SW 1271 (cell line): ENCODE measurements around the gene FBLN7.
"Not testable (repeated sequence)": the region's sequence is repeated elsewhere in the genome, so short reads cannot be mapped to it uniquely, and the experiment has no call there.

ENCODE experiments used
- DNase-seq, 2 experiments: peaks; one replicate each; lab custom pipeline; 2025; lab: John Stamatoyannopoulos, UW

FBLN7 gene

DNA sequence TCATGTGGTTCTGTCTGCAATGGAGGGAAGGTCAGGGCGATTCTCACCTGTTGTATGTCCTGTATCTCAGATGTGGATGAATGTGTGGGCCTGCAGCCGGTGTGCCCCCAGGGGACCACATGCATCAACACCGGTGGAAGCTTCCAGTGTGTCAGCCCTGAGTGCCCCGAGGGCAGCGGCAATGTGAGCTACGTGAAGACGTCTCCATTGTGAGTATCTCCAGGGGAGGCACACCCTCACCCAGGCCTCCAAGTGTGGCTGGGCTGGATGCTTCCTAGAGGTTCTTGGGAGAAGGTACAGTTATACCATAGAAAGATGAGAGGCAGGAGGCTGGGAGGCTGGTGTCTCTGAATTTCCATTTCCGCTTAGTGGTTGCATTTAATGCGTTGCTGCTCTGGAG is 46.9 kb downstream of the FBLN7 start:
- DNase-seq, result no peak

- DNase-seq, result no peak
Measured at GRCh38 chr2:112187046-112187715, 49.0 kb downstream of the FBLN7 start.

DNA sequence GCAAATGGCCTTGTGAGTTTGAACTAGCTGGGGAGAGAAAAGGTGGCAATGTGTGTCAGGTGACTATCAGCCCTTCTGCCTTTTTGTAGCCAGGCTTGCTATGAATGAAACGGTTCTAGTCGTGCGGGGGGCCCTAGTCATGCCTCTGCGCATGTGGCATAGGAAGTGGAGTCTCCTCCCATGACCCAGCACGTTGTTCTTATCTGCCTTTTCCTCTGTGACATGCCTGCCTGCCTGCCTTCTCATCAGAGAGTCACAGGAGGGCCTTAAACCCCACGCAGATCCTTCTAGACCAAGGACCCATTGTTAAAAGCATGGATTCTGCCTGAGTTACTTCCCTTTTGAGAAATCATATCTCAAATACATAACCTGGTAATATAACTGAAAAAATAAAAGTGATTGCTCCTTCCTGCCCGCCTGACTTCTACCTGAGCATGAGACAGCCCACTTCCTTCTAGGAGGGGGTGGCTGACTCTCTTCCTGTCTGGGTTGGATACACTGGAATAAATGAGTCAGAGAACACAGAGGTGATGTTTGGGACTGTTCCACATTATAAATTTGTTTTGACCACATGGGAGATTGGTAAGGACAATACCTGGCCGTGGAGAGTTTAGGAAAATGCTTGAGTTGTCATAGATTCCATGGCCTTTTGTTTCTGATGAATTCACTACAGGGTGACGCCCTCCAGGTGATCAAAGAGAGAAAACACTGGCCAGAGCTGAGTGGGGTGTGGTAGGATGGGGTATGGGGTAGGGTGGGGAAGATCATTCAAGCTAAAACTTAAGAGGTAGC is 49.8 kb downstream of the FBLN7 start:
- DNase-seq, result no peak

DNA sequence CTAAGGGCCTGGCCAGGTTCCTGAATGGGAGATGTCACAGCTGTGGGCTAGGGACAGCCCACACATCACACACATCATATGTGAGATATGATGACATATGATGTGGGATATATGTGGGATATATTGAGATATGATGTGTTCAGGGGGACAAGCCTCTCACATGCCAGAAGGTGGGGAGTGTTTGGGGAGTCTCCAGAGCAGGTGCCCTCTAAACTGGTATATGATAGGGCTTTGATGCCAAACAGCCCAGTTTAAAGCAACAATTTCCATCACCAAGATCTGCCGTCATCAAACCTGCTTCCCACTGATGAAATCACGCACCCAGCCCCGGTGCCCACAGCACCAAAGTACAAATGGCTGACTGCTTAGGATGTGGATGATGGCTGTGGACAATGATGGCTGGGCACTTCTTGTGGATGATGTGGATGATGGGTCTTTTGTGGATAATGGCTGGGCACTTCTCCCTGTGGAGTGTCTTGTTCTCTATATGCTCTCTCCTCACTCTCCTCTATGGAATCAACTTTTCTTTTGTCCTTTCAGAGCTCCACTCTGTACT is 50.9 kb downstream of the FBLN7 start:
- DNase-seq, result no peak

DNA sequence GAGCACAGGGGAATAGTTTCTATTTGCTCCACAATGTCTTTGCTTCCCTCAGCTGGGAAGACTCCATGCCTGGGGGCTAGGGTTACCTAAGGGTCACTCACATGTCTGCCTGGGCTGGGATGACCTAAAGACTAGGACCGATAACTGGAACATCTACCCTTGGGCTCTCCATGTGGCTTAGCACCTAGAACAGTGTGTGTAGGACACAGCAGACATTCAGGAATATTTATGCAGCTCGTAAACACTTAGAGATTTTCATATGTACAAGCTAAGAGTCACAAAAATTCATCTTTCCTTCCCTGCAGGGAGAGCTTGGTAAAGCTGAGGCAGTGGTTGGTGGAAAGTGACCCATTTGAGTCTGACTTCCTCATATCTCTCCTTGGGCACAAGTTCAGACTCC is 55.8 kb downstream of the FBLN7 start:
- no peak for DNase-seq

DNA sequence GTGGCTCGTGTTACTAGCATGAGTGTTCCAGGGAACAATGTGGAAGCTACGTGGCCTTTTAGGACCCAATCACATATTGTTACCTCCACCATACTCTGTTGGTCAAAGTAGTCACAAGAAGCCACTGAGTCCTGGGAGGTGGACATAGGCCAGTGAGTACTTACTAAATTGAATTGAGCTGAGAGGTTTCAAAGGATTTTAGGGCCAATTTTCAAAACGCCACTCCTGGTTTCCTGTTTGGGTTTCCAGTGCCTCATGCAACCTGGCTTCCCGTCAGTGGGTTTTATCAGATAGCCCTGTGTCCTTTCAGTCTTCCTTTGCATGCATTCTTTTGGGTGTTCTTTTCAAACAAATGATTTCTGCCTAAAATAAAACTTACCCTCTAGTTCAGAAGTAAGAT is 56.3 kb downstream of the FBLN7 start:
- DNase-seq, result no peak

DNA sequence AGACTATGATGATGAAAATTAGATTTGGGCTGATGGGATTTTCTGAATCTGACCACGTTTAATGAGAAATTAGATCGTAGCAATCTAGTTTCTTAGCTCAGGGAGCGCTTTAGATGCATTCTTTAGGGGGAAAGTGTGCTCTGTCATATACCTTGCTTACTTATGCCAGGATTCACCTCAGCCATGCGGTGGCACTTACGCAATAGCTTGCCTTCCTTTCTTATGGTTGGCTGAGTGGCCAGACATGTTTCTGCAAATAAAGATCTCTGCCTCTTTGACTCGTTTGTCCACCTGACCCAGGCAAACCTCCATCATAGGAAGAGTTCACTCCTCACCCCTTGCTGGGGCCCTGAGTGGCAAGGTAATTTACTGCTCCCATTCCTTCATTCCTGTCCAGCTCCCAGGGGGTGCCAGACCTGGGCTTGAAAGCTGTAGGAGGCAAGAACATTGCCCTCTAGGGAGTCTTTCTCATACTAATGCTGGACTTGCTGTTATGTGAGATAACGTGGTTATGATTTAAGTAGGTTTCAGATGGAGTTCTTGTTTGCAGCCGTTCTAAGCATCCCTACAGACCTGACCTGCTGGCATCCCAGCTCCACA is 57.1 kb downstream of the FBLN7 start:
- no peak for DNase-seq

DNA sequence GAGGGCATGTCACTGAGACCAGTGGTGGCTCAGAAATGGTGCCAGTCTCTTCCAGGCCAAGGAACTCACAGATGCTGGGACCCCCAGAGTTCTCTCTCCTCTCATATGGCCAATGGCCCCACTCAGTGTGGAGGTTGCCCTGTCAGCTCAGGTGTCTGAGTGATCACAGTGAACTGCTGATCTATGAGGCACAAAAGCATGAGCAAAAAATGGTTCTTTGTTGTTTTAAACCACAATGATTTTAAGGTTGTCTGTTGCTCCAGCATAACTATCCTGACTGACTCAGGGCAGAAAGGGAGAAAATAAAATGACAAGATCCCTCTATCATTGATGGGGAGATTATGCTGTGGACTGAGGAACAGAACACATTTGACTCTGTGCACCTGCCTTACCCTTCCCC is 57.8 kb downstream of the FBLN7 start:
- DNase-seq, result no peak

GRCh38 chr2:112197868-112198267 is 59.7 kb downstream of the FBLN7 start:
- no peak for DNase-seq

DNA sequence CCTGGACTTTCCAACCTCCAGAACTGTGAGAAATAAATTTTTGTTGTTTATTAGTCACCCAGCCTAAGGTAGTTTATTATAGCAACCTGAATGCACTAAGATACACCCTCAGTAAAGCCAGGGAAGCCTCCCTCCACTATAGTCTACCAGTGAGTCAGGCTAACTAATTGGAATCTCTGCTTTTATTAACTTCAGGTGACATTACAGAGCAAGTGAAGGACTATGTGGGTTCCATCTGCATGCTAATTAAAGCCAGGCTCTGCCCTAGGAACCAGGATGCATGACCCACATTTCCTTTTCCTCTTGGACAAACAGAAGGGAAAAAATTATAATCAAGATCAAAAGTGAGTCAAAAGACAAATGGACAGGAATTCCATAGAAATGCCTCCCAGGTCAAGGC is 60.6 kb downstream of the FBLN7 start:
- no peak for DNase-seq

- DNase-seq, result no peak
Measured at GRCh38 chr2:112199188-112199587, 61.0 kb downstream of the FBLN7 start.

GRCh38 chr2:112201696-112202430 is 63.7 kb downstream of the FBLN7 start:
- no peak for DNase-seq

GRCh38 chr2:112204411-112204810 is 66.2 kb downstream of the FBLN7 start:
- DNase-seq, result peak in 1 of 2 experiments; percentile 51

- DNase-seq, result not testable (repeated sequence)
Measured at GRCh38 chr2:112207905-112208304, 69.7 kb downstream of the FBLN7 start.

GRCh38 chr2:112216167-112216566 is 78.0 kb downstream of the FBLN7 start:
- peak in 1 of 2 experiments; percentile 37 for DNase-seq

DNA sequence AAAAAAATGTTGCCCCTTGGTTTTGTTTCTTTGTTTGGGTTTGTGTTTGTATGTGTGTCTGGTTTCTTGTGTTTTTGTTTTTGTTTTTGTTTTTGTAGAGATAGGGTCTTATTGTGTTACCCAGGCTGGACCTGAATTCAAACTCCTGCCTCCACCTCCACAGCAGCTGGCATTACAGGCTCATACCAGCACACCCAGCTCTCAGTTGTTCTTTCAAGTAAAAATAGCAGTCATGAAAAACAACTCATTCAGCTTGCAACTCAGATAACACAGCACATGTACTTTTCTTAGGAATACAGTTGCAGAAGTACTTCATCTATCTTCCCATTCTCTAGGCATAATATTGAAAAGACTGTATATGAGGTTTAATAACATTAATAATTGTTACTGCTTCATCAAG is 79.7 kb downstream of the FBLN7 start:
- no peak for DNase-seq

GRCh38 chr2:112220186-112220585 is 82.0 kb downstream of the FBLN7 start:
- DNase-seq, result no peak

DNA sequence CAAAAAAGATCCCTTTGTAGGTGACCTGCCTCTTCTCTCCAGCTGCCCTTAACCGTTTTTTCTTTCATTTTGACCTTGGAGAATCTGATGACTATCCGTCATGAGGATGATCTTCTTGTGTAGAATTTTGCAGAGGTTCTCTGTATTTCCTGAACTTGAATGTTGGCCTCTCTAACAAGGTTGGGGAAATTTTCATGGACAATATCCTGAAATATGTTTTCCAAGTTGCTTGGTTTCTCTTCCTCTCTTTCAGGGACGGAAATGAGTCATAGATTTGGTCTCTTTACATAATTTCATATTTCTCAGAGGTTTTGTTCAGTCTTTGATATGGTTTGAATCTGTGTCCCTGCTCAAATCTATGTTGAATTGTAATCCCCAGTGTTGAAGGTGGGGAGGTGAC is 82.6 kb downstream of the FBLN7 start:
- DNase-seq, result no peak

DNA sequence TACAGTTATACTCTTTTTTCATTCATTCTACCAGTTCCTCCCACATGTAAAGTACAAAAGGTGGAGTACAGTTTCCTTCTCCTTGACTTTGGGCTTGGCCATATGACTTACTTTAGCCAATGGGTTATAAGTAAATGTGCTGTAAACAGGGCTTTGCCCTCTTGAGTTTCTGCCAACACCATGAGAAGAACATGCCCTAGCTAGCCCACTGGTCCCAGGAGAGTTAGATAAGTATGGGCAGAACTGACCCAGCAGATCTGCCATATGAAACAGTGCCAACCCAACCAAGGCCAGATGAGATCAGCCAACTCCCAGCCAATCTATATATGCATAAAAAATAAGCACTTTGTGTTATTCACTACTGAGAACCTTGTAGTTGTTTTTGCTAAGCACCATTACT is 91.2 kb downstream of the FBLN7 start:
- DNase-seq, result no peak

DNA sequence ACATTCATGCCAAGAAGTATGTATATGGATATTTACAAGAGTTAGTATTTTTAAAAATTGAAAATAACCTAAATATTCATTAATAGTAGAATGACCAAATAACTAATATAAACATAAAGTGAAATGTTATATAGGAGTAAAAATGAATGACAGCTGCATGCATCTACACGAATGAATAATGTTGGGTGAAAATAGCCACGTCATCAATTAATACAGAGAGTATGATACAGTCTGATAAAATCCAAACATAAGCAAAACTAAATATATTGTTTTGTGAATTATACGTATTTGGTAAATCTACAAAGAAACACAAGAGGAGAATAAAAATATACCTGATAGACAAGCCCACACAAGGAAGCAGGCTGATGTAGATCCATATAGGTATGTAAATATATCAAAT is 92.2 kb downstream of the FBLN7 start:
- DNase-seq, result no peak
